Fibroblast of lung (primary cell): ENCODE measurements around the gene RPL22. TPM values are rescaled to one million over a fixed set of nuclear protein-coding genes. Genes with fewer than 3 reads are reported as not detected.

Experiments used
- DNase-seq, 2 donors: peaks; one replicate each; pipeline versions ENCODE4 v3.0.0 to v3.0.0-alpha.2; 2010; ENCODE audit warnings: low read depth in 2 of 2
- H2AFZ ChIP-seq: 2 replicates; pipeline ENCODE4 v1.5.1; 2012; ENCODE audit warnings: low read length, control low read depth, inconsistent platforms
- H3K27ac ChIP-seq: 2 replicates; pipeline ENCODE4 v1.5.1; 2011; ENCODE audit warnings: low read length, control low read depth; ENCODE audit not compliant: insufficient read depth
- H3K27me3 ChIP-seq: 2 replicates; pipeline ENCODE4 v1.5.1; 2011; ENCODE audit warnings: mild to moderate bottlenecking, low read length; ENCODE audit not compliant: control insufficient read depth, insufficient read depth
- H3K36me3 ChIP-seq: 2 replicates; pipeline ENCODE4 v1.5.1; 2011; ENCODE audit warnings: low read length; ENCODE audit not compliant: control insufficient read depth, insufficient read depth
- H3K4me1 ChIP-seq: 2 replicates; pipeline ENCODE4 v1.5.1; 2011; ENCODE audit warnings: low read length; ENCODE audit not compliant: control insufficient read depth, insufficient read depth; ENCODE audit errors: extremely low read depth
- H3K4me2 ChIP-seq: 2 replicates; pipeline ENCODE4 v1.5.1; 2011; ENCODE audit warnings: low read length, control low read depth; ENCODE audit not compliant: insufficient read depth; ENCODE audit errors: extremely low read depth
- H3K4me3 ChIP-seq, 4 experiments: fragments of 200-600 bp in 1 of 4; sonication (generic) in 1 of 4; replicated peaks in 1 of 4; 2 replicates each; pipeline ENCODE4 v1.5.1; 2011 to 2016; ENCODE audit warnings: low read length in 4 of 4, low read depth in 3 of 4, mild to moderate bottlenecking in 3 of 4, control low read depth in 2 of 4, inconsistent platforms in 1 of 4, mixed read lengths in 1 of 4; ENCODE audit not compliant: insufficient read depth in 1 of 4; ENCODE audit errors: control extremely low read depth in 1 of 4
- H3K79me2 ChIP-seq: 2 replicates; pipeline ENCODE4 v1.5.1; 2012; ENCODE audit warnings: mild to moderate bottlenecking, low read length, inconsistent platforms; ENCODE audit not compliant: control insufficient read depth, insufficient read depth
- H3K9ac ChIP-seq: 2 replicates; pipeline ENCODE4 v1.5.1; 2011; ENCODE audit warnings: mild to moderate bottlenecking, low read length, control low read depth; ENCODE audit not compliant: insufficient read depth
- H3K9me3 ChIP-seq: 2 replicates; pipeline ENCODE4 v1.5.1; 2012; ENCODE audit warnings: low read depth, low read length; ENCODE audit not compliant: control insufficient read depth, insufficient read depth
- H4K20me1 ChIP-seq: 2 replicates; pipeline ENCODE4 v1.5.1; 2011; ENCODE audit warnings: low read length; ENCODE audit not compliant: control insufficient read depth, insufficient read depth; ENCODE audit errors: extremely low read depth
- CTCF ChIP-seq, 2 donors: IDR thresholded peaks in 1 of 2; conservative IDR thresholded peaks in 1 of 2; 1 replicate in 1 of 2; 2 replicates in 1 of 2; pipeline ENCODE4 v1.5.1; 2011 to 2012; ENCODE audit warnings: low read length in 2 of 2, control low read depth in 1 of 2, inconsistent platforms in 1 of 2, low read depth in 1 of 2, mild to moderate bottlenecking in 1 of 2
- EZH2 ChIP-seq: IDR thresholded peaks from 2 replicates; pipeline ENCODE4 v1.5.1; 2012; ENCODE audit warnings: low read length, control low read depth, mild to moderate bottlenecking; ENCODE audit errors: missing control alignments
- polyA plus RNA-seq, 2 donors: library from polyadenylated mRNA; depleted of rRNA in 1 of 2; stranded (reverse) in 1 of 2; unstranded in 1 of 2; fragments of >200 nt; gene quantifications; 2 replicates each; pipeline ENCODE4 v1.2.1, GENCODE V29; 2011 to 2012; ENCODE audit warnings: missing spikeins in 1 of 2
- total RNA-seq: library from RNA; depleted of rRNA; stranded (reverse); fragments of >200 nt; gene quantifications from 2 replicates; pipeline ENCODE4 v1.2.1, GENCODE V29; 2014

The RPL22 gene
- total and polyA plus RNA-seq, 2 donors (not counting 1 experiment from before 2014, with no cell fraction given) = 159 to 369 TPM

GRCh38 chr1:6167391-6168303 is 31.7 kb downstream of the RPL22 start:
- TF ChIP-seq CTCF (conservative IDR thresholded peaks at IDR 0.05 in 1 of 2, IDR thresholded peaks at IDR 0.05 in 1 of 2; ENCODE audit: low read depth in 1 of 2, low read length in 2 of 2) (no peak), EZH2 (no peak)
- Histone ChIP-seq H4K20me1 (no peaks in the 10 kb centered on the region), H3K4me2 (no peak overlapping the region), H3K27me3 (no peaks in the 10 kb centered on the region), H3K9me3 (no peaks in the 10 kb centered on the region), H3K4me1 (no peaks in the 10 kb centered on the region), H3K9ac (no peak overlapping the region), H3K4me3 (no peak overlapping the region), H3K79me2 (no peaks in the 10 kb centered on the region), H3K27ac (no peak overlapping the region), H2AFZ (no peak overlapping the region), H3K36me3 (no peaks in the 10 kb centered on the region)
- DNase-seq = no peak

- Histone ChIP-seq H3K4me2 (no peak overlapping the region), H3K4me1 (no peaks in the 10 kb centered on the region), H4K20me1 (no peaks in the 10 kb centered on the region), H3K9ac (no peak overlapping the region), H3K27me3 (no peaks in the 10 kb centered on the region), H3K4me3 (no peak overlapping the region), H2AFZ (no peak overlapping the region), H3K79me2 (no peaks in the 10 kb centered on the region), H3K36me3 (no peaks in the 10 kb centered on the region), H3K27ac (no peak overlapping the region), H3K9me3 (no peaks in the 10 kb centered on the region)
- TF ChIP-seq EZH2 = no peak
- TF ChIP-seq CTCF (conservative IDR thresholded peaks at IDR 0.05 in 1 of 2, IDR thresholded peaks at IDR 0.05 in 1 of 2; ENCODE audit: low read depth in 1 of 2, low read length in 2 of 2) = no peak
- DNase-seq = no peak
These were observed 32.6 kb downstream of the RPL22 start for GRCh38 chr1:6166655-6167390.

- H3K9ac ChIP-seq = no peak overlapping the region
- TF ChIP-seq CTCF (conservative IDR thresholded peaks at IDR 0.05 in 1 of 2, IDR thresholded peaks at IDR 0.05 in 1 of 2; ENCODE audit: low read depth in 1 of 2, low read length in 2 of 2) (no peak), EZH2 (no peak)
- no peak for DNase-seq
These were observed 33.2 kb downstream of the RPL22 start for GRCh38 chr1:6166221-6166620.

More at GRCh38 chr1:6166221-6166620, 33.2 kb downstream of the RPL22 start:
- Histone ChIP-seq H3K4me1 (no peaks in the 10 kb centered on the region), H4K20me1 (no peaks in the 10 kb centered on the region), H3K36me3 (no peaks in the 10 kb centered on the region), H3K27ac (no peak overlapping the region), H3K4me2 (no peak overlapping the region), H3K9me3 (no peaks in the 10 kb centered on the region), H3K79me2 (no peaks in the 10 kb centered on the region), H3K27me3 (no peaks in the 10 kb centered on the region), H2AFZ (no peak overlapping the region), H3K4me3 (no peak overlapping the region)
